Endothelial cell of umbilical vein (primary cell): ENCODE measurements around the gene UBTD1. TPM values are rescaled to one million over a fixed set of nuclear protein-coding genes. Genes with fewer than 3 reads are reported as not detected.

ENCODE experiments used
- BruUV-seq: library from RNA; stranded (reverse); fragments of 400-500 nt; replicated peaks from 2 replicates; lab custom pipeline; 2021; lab: Mats Ljungman, UMichigan
- CTCF ChIA-PET: fragments of 300-600, 350-600 bp; sonication (Branson Sonifier 250); formaldehyde crosslinking; loops from one replicate; lab custom pipeline; 2021; ENCODE audit warnings: antibody characterized with exemption, inconsistent platforms; lab: Charles Lee
- POLR2A ChIA-PET: fragments of 300-600, 350-600 bp; sonication (Branson Sonifier 250); formaldehyde crosslinking; loops from one replicate; lab custom pipeline; 2021; ENCODE audit warnings: antibody characterized with exemption, inconsistent platforms; lab: Charles Lee
- DNase-seq: peaks from one replicate; pipeline ENCODE4 v3.0.0-alpha.2; 2011; ENCODE audit warnings: low read depth, low spot score
- FAIRE-seq: peaks from 2 replicates; lab custom pipeline; 2011; peaks lifted over from hg19 to GRCh38; lab: Jason Lieb, UNC
- H2AFZ ChIP-seq: 2 replicates; pipeline ENCODE4 v1.6.0; 2012; ENCODE audit warnings: low read depth, low read length, control low read depth, inconsistent platforms
- H3K27ac ChIP-seq: 2 replicates; pipeline ENCODE4 v1.5.1; 2011; ENCODE audit warnings: low read depth, mild to moderate bottlenecking, control low read depth, low read length, moderate library complexity; ENCODE audit not compliant: insufficient read depth
- H3K27me3 ChIP-seq, 2 experiments: 2 replicates each; pipeline versions ENCODE4 v1.6.0 to v1.6.1; 2011; ENCODE audit warnings: low read length in 2 of 2, mixed read lengths in 1 of 2; ENCODE audit not compliant: control insufficient read depth in 2 of 2, insufficient read depth in 2 of 2
- H3K36me3 ChIP-seq, 2 experiments: 2 replicates in 1 of 2; 3 replicates in 1 of 2; pipeline ENCODE4 v1.5.1; 2011; ENCODE audit warnings: low read length in 2 of 2, mild to moderate bottlenecking in 1 of 2, moderate library complexity in 1 of 2; ENCODE audit not compliant: control insufficient read depth in 2 of 2, insufficient read depth in 2 of 2; ENCODE audit errors: extremely low read depth in 1 of 2
- H3K4me1 ChIP-seq: 3 replicates; pipeline ENCODE4 v1.5.1; 2011; ENCODE audit warnings: mild to moderate bottlenecking, low read length; ENCODE audit not compliant: control insufficient read depth, insufficient read depth; ENCODE audit errors: extremely low read depth
- H3K4me2 ChIP-seq: 2 replicates; pipeline ENCODE4 v1.6.1; 2011; ENCODE audit warnings: low read length, control low read depth, mixed read lengths; ENCODE audit not compliant: insufficient read depth
- H3K4me3 ChIP-seq, 3 experiments: fragments of 200-600 bp in 1 of 3; sonication (generic), shearing (Covaris generic) in 1 of 3; replicated peaks in 1 of 3; 2 replicates each; pipeline ENCODE4 v1.5.1; 2011 to 2016; ENCODE audit warnings: control low read depth in 3 of 3, low read length in 3 of 3, mild to moderate bottlenecking in 2 of 3, inconsistent platforms in 1 of 3, low read depth in 1 of 3, moderate library complexity in 1 of 3; ENCODE audit not compliant: insufficient read depth in 1 of 3
- H3K79me2 ChIP-seq: 2 replicates; pipeline ENCODE4 v1.6.0; 2012; ENCODE audit warnings: low read length, inconsistent platforms; ENCODE audit not compliant: control insufficient read depth, insufficient read depth
- H3K9ac ChIP-seq: replicated peaks from 2 replicates; pipeline ENCODE3; 2011; ENCODE audit warnings: low read length, control low read depth; ENCODE audit not compliant: insufficient read depth; ENCODE audit errors: extremely low read depth
- H3K9me1 ChIP-seq: replicated peaks from 3 replicates; pipeline ENCODE4 v1.6.0; 2011; ENCODE audit warnings: mild to moderate bottlenecking, low read length; ENCODE audit not compliant: control insufficient read depth, insufficient read depth; ENCODE audit errors: extremely low read depth
- H3K9me3 ChIP-seq: replicated peaks from 2 replicates; pipeline ENCODE4 v1.5.1; 2012; ENCODE audit warnings: low read length, inconsistent platforms; ENCODE audit not compliant: control insufficient read depth, insufficient read depth
- H4K20me1 ChIP-seq: replicated peaks from 2 replicates; pipeline ENCODE3; 2011; ENCODE audit warnings: mild to moderate bottlenecking, low read length; ENCODE audit not compliant: control insufficient read depth, insufficient read depth; ENCODE audit errors: extremely low read depth
- EZH2 ChIP-seq: IDR thresholded peaks from 2 replicates; pipeline ENCODE4 v1.6.1; 2012; ENCODE audit warnings: borderline replicate concordance, low read depth, mild to moderate bottlenecking, moderate library complexity, low read length, inconsistent platforms; ENCODE audit not compliant: severe bottlenecking
- FOS ChIP-seq: IDR thresholded peaks from 2 replicates; pipeline ENCODE4 v1.6.1; 2011; ENCODE audit warnings: mild to moderate bottlenecking, low read length, moderate library complexity, borderline replicate concordance; ENCODE audit not compliant: insufficient read depth
- dilution Hi-C: fragments of 300-500 bp; cut with MboI; formaldehyde crosslinking; loops from one replicate; pipeline ENCODE4 v1.15.0; 2019; ENCODE audit warnings: low sequenced_read_pairs; ENCODE audit not compliant: extremely low pct_ligation_motif_present
- intact Hi-C: fragments of 100-400 bp; cut with micrococcal nuclease; formaldehyde crosslinking; loops from one replicate; pipeline ENCODE4 v1.10.0; 2022
- polyA plus RNA-seq, 4 experiments: library from polyadenylated mRNA; depleted of rRNA in 3 of 4; stranded (reverse) in 3 of 4; unstranded in 1 of 4; fragments of >200 nt; gene quantifications; 2 replicates each; pipeline versions ENCODE4 v1.2.1 to v1.2.3, GENCODE V29; 2011 to 2012; ENCODE audit warnings: missing spikeins in 1 of 4
- total RNA-seq: library from RNA; stranded (reverse); gene quantifications from 2 replicates; pipeline ENCODE4 v1.2.3, GENCODE V29; 2021

UBTD1 gene
- total and polyA plus RNA-seq, 2 donors (not counting 3 experiments of a cell fraction or from before 2014, with no cell fraction given), result 42.6 to 63.7 TPM

- H2AFZ ChIP-seq, result no peak overlapping the region
- no peaks in the 10 kb centered on the region for H3K9me3 ChIP-seq
- ChIA-PET POLR2A (no interaction called here), CTCF (no interaction called here)
- H3K4me2 ChIP-seq, result no peak overlapping the region
- H3K9ac ChIP-seq, result no peak overlapping the region
- no peaks in the 10 kb centered on the region for H3K4me1 ChIP-seq
- no peaks in the 10 kb centered on the region for H3K27me3 ChIP-seq
- intact Hi-C loops (no loop called here), dilution Hi-C loops (no loop called here)
- FAIRE-seq, result no peak
- no peak overlapping the region for H3K4me3 ChIP-seq
- H3K9me1 ChIP-seq, result no peaks in the 10 kb centered on the region
- no peaks in the 10 kb centered on the region for H3K79me2 ChIP-seq
- no peak for DNase-seq
- H3K27ac ChIP-seq, result no peak overlapping the region
- H4K20me1 ChIP-seq, result no peaks in the 10 kb centered on the region
- no TSS peak for BruUV-seq
- TF ChIP-seq EZH2, result no peak
- TF ChIP-seq FOS, result no peak
- H3K36me3 ChIP-seq, result no peaks in the 10 kb centered on the region
Observed at GRCh38 chr10:97618733-97619132, 120.0 kb downstream of the UBTD1 start.

Other genes with a start within 250 kb of the UBTD1 start
- 19.1 and 20.0 TPM in 2 replicates for gene ARHGAP19, start 206.3 kb upstream of the UBTD1 start, total RNA-seq
- gene ARHGAP19, start 206.3 kb upstream of the UBTD1 start, polyA plus RNA-seq, result 5.5 and 6.8 TPM in 2 replicates
- 3.2 and 3.5 TPM in 2 replicates for gene FRAT1, start 179.7 kb upstream of the UBTD1 start, total RNA-seq
- gene FRAT1, start 179.7 kb upstream of the UBTD1 start, polyA plus RNA-seq, result 2.2 and 2.4 TPM in 2 replicates
- 11.3 and 11.5 TPM in 2 replicates for gene FRAT2, start 164.2 kb upstream of the UBTD1 start, total RNA-seq
- gene FRAT2, start 164.2 kb upstream of the UBTD1 start, polyA plus RNA-seq, result 5.7 and 6.6 TPM in 2 replicates
- 35.8 and 40.9 TPM in 2 replicates for gene RRP12, start 97.6 kb upstream of the UBTD1 start, total RNA-seq
- gene RRP12, start 97.6 kb upstream of the UBTD1 start, polyA plus RNA-seq, result 11.9 and 13.6 TPM in 2 replicates
- gene PGAM1, start 72.7 kb upstream of the UBTD1 start, total RNA-seq, result 357 and 375 TPM in 2 replicates
- gene PGAM1, start 72.7 kb upstream of the UBTD1 start, polyA plus RNA-seq, result 372 and 375 TPM in 2 replicates
- gene EXOSC1, start 52.9 kb upstream of the UBTD1 start, total RNA-seq, result 43.6 and 50.7 TPM in 2 replicates
- gene EXOSC1, start 52.9 kb upstream of the UBTD1 start, polyA plus RNA-seq, result 47.6 and 52.9 TPM in 2 replicates
- gene ZDHHC16, start 52.7 kb upstream of the UBTD1 start, total RNA-seq, result 52.0 and 53.2 TPM in 2 replicates
- gene ZDHHC16, start 52.7 kb upstream of the UBTD1 start, polyA plus RNA-seq, result 125 and 141 TPM in 2 replicates
- 80.9 and 95.2 TPM in 2 replicates for gene MMS19, start 502 bp upstream of the UBTD1 start, total RNA-seq
- gene MMS19, start 502 bp upstream of the UBTD1 start, polyA plus RNA-seq, result 123 and 135 TPM in 2 replicates
- gene ANKRD2, start 73.9 kb downstream of the UBTD1 start, total RNA-seq, result 1.6 and 2.3 TPM in 2 replicates
- 1.7 and 1.8 TPM in 2 replicates for gene ANKRD2, start 73.9 kb downstream of the UBTD1 start, polyA plus RNA-seq
- gene HOGA1, start 85.5 kb downstream of the UBTD1 start, total RNA-seq, result 0.46 and 0.91 TPM in 2 replicates
- 0.44 and 0.48 TPM in 2 replicates for gene HOGA1, start 85.5 kb downstream of the UBTD1 start, polyA plus RNA-seq
- gene C10orf62, start 90.8 kb downstream of the UBTD1 start, total RNA-seq, result not detected in 2 replicates
- not detected in 2 replicates for gene C10orf62, start 90.8 kb downstream of the UBTD1 start, polyA plus RNA-seq
- gene MORN4, start 134.6 kb downstream of the UBTD1 start, total RNA-seq, result 8.4 and 12.2 TPM in 2 replicates
- gene MORN4, start 134.6 kb downstream of the UBTD1 start, polyA plus RNA-seq, result 11.8 and 13.9 TPM in 2 replicates
- 19.7 and 20.4 TPM in 2 replicates for gene PI4K2A, start 141.7 kb downstream of the UBTD1 start, total RNA-seq
- gene PI4K2A, start 141.7 kb downstream of the UBTD1 start, polyA plus RNA-seq, result 23.8 and 24.6 TPM in 2 replicates
- 2.4 and 3.0 TPM in 2 replicates for gene AVPI1, start 188.3 kb downstream of the UBTD1 start, total RNA-seq
- 3.7 and 5.9 TPM in 2 replicates for gene AVPI1, start 188.3 kb downstream of the UBTD1 start, polyA plus RNA-seq
- 69.5 and 78.3 TPM in 2 replicates for gene MARVELD1, start 214.8 kb downstream of the UBTD1 start, total RNA-seq
- 67.3 and 72.5 TPM in 2 replicates for gene MARVELD1, start 214.8 kb downstream of the UBTD1 start, polyA plus RNA-seq
- 23.7 and 24.2 TPM in 2 replicates for gene ZFYVE27, start 238.2 kb downstream of the UBTD1 start, total RNA-seq
- 16.3 and 17.4 TPM in 2 replicates for gene ZFYVE27, start 238.2 kb downstream of the UBTD1 start, polyA plus RNA-seq